Measurements from ENCODE around the gene TANGO6.

Gene TANGO6

GRCh38 chr16:69087161-69087581 is 243.8 kb downstream of the TANGO6 start:
- Histone ChIP-seq H3K4me1 (ENCODE audit: control insufficient read depth, insufficient read depth, low read length) (no peaks in the 10 kb centered on the region), H3K36me3 (ENCODE audit: control insufficient read depth, insufficient read depth, low read length) (no peaks in the 10 kb centered on the region), H3K27me3 (ENCODE audit: control insufficient read depth, insufficient read depth, low read length) (no peaks in the 10 kb centered on the region), H3K4me3 (ENCODE audit: low read length) (no peak overlapping the region), H3K27ac (ENCODE audit: low read depth, low read length) (no peak overlapping the region), H3K9ac (ENCODE audit: low read length) (no peak overlapping the region)

- Histone ChIP-seq H3K27ac (ENCODE audit: low read depth, low read length) (no peak overlapping the region), H3K9ac (ENCODE audit: low read length) (no peak overlapping the region), H3K36me3 (ENCODE audit: control insufficient read depth, insufficient read depth, low read length) (no peaks in the 10 kb centered on the region), H3K27me3 (ENCODE audit: control insufficient read depth, insufficient read depth, low read length) (no peaks in the 10 kb centered on the region), H3K4me1 (ENCODE audit: control insufficient read depth, insufficient read depth, low read length) (no peaks in the 10 kb centered on the region), H3K4me3 (ENCODE audit: low read length) (no peak overlapping the region)
These were observed 245.4 kb downstream of the TANGO6 start for GRCh38 chr16:69088684-69089083.

DNA sequence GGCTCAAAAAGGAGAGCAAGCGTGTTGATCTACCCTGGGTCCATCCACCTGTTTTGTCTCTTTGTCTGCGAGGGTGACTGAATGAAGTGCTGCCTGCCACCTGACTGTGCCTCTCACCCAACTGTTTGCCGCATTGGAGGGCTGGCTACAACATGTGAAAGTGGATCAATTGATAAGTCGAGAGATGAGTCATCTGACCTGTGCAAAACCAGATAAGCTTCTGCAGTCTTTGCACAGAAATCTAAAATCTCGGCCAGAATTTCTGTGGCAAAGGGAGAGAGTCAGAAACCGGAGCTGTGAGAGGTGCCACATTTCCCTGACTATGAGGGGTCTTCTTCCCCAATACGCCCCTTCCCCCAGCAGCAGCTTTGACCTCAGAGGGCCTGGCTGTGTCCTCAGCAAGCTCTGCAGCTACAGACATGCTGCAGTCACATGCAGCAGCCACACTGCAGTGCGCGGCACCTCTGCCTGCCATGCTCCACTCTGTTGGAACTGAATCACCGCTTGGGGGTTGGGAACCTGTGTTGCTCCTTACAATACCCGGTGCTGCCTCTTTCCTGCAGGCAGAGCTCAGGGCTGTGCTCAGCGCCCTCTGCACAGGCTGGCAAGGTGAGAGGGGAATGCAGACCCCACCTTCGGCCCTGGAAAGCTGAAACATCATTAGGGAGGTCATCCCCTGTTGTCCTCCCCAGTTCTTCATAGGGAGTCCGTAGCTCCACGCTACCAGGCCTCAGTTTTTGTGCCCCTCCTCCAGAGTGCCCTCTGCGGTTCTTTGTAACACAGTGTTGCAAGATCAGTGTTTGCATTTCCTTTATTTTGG is 246.0 kb downstream of the TANGO6 start:
- no peaks in the 10 kb centered on the region for H3K4me1 ChIP-seq (ENCODE audit: control insufficient read depth, insufficient read depth, low read length)
- H3K4me3 ChIP-seq (ENCODE audit: low read length), result no peak overlapping the region
- H3K27ac ChIP-seq (ENCODE audit: low read depth, low read length), result no peak overlapping the region
- H3K9ac ChIP-seq (ENCODE audit: low read length), result no peak overlapping the region
- no peaks in the 10 kb centered on the region for H3K36me3 ChIP-seq (ENCODE audit: control insufficient read depth, insufficient read depth, low read length)
- H3K27me3 ChIP-seq (ENCODE audit: control insufficient read depth, insufficient read depth, low read length), result no peaks in the 10 kb centered on the region

GRCh38 chr16:69093974-69094373 is 250.6 kb downstream of the TANGO6 start:
- H3K4me1 ChIP-seq (ENCODE audit: control insufficient read depth, insufficient read depth, low read length), result no peaks in the 10 kb centered on the region
- H3K27me3 ChIP-seq (ENCODE audit: control insufficient read depth, insufficient read depth, low read length), result no peaks in the 10 kb centered on the region
- H3K4me3 ChIP-seq (ENCODE audit: low read length), result no peak overlapping the region
- H3K9ac ChIP-seq (ENCODE audit: low read length), result no peak overlapping the region
- H3K27ac ChIP-seq (ENCODE audit: low read depth, low read length), result no peak overlapping the region
- H3K36me3 ChIP-seq (ENCODE audit: control insufficient read depth, insufficient read depth, low read length), result no peaks in the 10 kb centered on the region

DNA sequence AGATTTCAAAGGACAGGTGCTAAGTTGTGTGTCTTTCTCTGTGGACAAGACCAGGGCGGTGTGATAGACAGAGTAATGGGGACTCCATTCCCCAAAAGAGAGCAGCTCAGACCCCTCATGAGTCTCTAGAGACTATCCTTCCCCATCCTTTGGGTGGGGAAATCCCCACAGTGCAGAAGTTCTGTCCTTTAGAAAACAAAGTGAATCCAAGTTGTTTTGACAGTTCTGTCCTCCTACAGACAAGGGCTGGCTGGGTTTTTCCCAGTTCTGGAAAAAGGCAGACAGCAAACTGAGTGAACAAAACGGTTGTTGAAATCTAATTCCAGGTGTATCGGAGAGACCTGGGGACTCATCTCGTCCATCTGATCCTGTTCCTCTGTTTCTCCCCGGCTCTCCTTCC is 251.2 kb downstream of the TANGO6 start:
- Histone ChIP-seq H3K9ac (ENCODE audit: low read length) (no peak overlapping the region), H3K36me3 (ENCODE audit: control insufficient read depth, insufficient read depth, low read length) (no peaks in the 10 kb centered on the region), H3K27ac (ENCODE audit: low read depth, low read length) (no peak overlapping the region), H3K4me1 (ENCODE audit: control insufficient read depth, insufficient read depth, low read length) (no peaks in the 10 kb centered on the region), H3K4me3 (ENCODE audit: low read length) (no peak overlapping the region), H3K27me3 (ENCODE audit: control insufficient read depth, insufficient read depth, low read length) (no peaks in the 10 kb centered on the region)

DNA sequence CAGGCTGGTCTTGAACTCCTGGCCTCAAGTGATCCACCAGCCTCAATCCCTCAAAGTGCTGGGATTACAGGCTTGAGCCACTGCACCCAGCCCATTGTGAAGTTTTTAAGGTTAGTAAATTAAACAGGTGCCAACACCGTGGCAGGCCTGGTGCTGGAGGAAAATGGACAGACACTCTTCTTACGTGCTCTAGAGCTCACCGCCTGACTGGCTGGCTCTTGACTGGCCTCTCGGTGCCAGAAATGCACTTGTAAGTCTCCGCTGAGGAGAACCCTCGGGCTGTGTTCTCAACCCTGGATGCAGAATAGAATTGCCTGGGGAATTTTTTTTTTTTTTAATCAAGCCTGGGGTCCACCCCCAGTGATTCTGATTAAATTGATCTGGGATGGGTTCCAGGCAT is 251.9 kb downstream of the TANGO6 start:
- no peaks in the 10 kb centered on the region for H3K27me3 ChIP-seq (ENCODE audit: control insufficient read depth, insufficient read depth, low read length)
- H3K27ac ChIP-seq (ENCODE audit: low read depth, low read length), result no peak overlapping the region
- no peaks in the 10 kb centered on the region for H3K36me3 ChIP-seq (ENCODE audit: control insufficient read depth, insufficient read depth, low read length)
- H3K4me3 ChIP-seq (ENCODE audit: low read length), result no peak overlapping the region
- H3K4me1 ChIP-seq (ENCODE audit: control insufficient read depth, insufficient read depth, low read length), result no peaks in the 10 kb centered on the region
- no peak overlapping the region for H3K9ac ChIP-seq (ENCODE audit: low read length)

- no peak overlapping the region for H3K27ac ChIP-seq (ENCODE audit: low read depth, low read length)
- no peak overlapping the region for H3K9ac ChIP-seq (ENCODE audit: low read length)
- no peaks in the 10 kb centered on the region for H3K36me3 ChIP-seq (ENCODE audit: control insufficient read depth, insufficient read depth, low read length)
- H3K4me3 ChIP-seq (ENCODE audit: low read length), result no peak overlapping the region
- H3K27me3 ChIP-seq (ENCODE audit: control insufficient read depth, insufficient read depth, low read length), result no peaks in the 10 kb centered on the region
- H3K4me1 ChIP-seq (ENCODE audit: control insufficient read depth, insufficient read depth, low read length), result no peaks in the 10 kb centered on the region
These were observed 256.9 kb downstream of the TANGO6 start for GRCh38 chr16:69100071-69100691.

GRCh38 chr16:69105501-69106361 is 262.4 kb downstream of the TANGO6 start, which contains the start of gene HAS3:
TSS of gene HAS3 (plus strand) at chr16:69105653. CDS start at chr16:69109396, 3,743 bp downstream.
- Histone ChIP-seq H3K36me3 (ENCODE audit: control insufficient read depth, insufficient read depth, low read length) (peaks cover 7% of the 10 kb centered on the region), H3K27me3 (ENCODE audit: control insufficient read depth, insufficient read depth, low read length) (peaks cover 3% of the 10 kb centered on the region), H3K4me3 (ENCODE audit: low read length) (peak within 1 kb of the TSS; percentile 68), H3K9ac (ENCODE audit: low read length) (no peak within 1 kb of the TSS), H3K27ac (ENCODE audit: low read depth, low read length) (no peak within 1 kb of the TSS), H3K4me1 (ENCODE audit: control insufficient read depth, insufficient read depth, low read length) (peaks cover 14% of the 10 kb centered on the region)

DNA sequence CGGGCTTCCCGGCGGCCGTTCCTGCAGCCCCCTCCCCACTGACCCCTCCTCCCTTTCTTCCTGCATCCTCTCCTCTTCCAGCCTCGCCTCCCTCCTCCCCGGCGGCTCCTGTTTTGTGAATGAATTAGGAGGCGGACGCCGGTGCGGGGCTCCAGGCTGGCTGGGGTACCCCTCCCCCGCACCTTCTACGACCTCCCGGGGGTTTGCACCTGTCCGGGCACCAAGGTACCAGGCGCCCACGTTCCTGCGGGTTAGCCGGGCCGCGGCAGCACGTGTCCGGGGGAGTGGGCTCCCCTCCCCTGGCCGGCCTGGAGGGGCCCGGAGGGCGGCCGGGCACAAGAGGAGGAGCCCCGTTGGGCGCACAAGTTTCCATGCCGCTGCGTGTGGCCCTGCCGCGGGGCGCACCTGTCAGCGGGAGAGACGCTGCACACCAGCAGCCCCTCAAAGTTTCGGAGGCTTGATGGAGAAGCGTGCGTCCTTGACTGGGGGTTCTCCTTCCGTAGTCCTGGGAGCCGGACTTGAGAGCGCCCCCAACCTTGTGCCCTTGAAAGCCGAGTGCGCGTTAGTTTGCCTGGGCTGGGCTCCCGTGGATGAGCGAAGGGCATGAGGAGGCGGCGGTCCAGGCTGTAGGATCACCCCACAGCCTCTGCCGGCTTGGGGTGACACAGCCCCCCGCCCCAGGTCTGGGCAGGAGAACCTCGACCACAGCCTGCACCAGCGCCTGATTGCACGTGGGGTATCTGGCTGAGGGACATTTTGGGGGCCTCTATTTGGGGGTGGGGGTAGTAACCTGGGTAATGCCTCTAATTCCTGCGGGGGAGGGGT is 263.4 kb downstream of the TANGO6 start:
- Histone ChIP-seq H3K36me3 (ENCODE audit: control insufficient read depth, insufficient read depth, low read length) (peaks cover 8% of the 10 kb centered on the region), H3K27ac (ENCODE audit: low read depth, low read length) (no peak overlapping the region), H3K27me3 (ENCODE audit: control insufficient read depth, insufficient read depth, low read length) (peaks cover 3% of the 10 kb centered on the region), H3K9ac (ENCODE audit: low read length) (no peak overlapping the region), H3K4me1 (ENCODE audit: control insufficient read depth, insufficient read depth, low read length) (peaks cover 14% of the 10 kb centered on the region), H3K4me3 (ENCODE audit: low read length) (peak overlapping the region; percentile 63)

GRCh38 chr16:69107316-69107962 is 264.1 kb downstream of the TANGO6 start:
- Histone ChIP-seq H3K9ac (ENCODE audit: low read length) (no peak overlapping the region), H3K36me3 (ENCODE audit: control insufficient read depth, insufficient read depth, low read length) (peaks cover 8% of the 10 kb centered on the region), H3K27ac (ENCODE audit: low read depth, low read length) (no peak overlapping the region), H3K27me3 (ENCODE audit: control insufficient read depth, insufficient read depth, low read length) (peaks cover 3% of the 10 kb centered on the region), H3K4me1 (ENCODE audit: control insufficient read depth, insufficient read depth, low read length) (peaks cover 14% of the 10 kb centered on the region), H3K4me3 (ENCODE audit: low read length) (peak overlapping the region; percentile 63)

DNA sequence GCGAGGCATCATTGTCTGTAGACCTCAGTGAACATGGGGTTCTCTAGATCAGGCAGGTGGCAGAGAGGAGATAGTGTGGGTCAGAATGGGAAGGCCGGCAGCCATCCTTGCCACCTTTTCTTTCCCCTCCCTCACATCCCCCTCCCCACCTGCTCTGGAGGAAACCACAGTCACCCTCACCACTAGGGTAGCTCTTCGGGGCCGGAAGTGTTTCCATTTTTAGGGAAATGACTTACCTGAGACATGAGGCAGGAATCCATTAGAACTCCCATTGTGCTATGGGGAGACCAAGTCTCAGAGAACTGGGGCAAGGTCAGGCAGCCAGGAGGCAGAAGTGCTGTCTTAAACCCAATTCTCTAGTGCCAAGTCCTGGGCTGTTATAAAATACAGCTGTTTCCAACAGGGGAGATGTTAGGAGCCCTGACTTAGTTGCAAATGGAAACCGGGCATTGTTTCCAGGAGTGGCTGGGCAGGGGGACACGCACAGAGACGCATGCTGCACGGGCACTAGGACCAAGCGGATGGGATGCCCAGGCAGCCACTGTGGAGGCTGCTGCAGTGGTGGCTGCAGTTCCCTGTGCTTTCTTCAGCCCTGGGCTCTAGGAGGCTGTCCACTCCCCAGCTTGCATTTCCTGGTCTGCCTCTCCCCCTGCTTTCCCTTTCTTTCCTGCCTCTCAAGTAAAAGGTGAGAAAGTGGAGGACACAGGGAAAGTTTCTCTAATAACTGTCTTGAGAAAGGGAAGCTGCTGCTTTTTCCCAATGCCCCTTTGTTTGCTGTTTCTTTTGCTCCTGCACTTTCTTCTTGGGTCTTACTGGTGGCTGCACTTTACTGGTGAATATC is 265.0 kb downstream of the TANGO6 start:
- peaks cover 3% of the 10 kb centered on the region for H3K27me3 ChIP-seq (ENCODE audit: control insufficient read depth, insufficient read depth, low read length)
- H3K36me3 ChIP-seq (ENCODE audit: control insufficient read depth, insufficient read depth, low read length), result peaks cover 8% of the 10 kb centered on the region
- H3K4me1 ChIP-seq (ENCODE audit: control insufficient read depth, insufficient read depth, low read length), result peaks cover 14% of the 10 kb centered on the region
- H3K9ac ChIP-seq (ENCODE audit: low read length), result no peak overlapping the region
- H3K27ac ChIP-seq (ENCODE audit: low read depth, low read length), result no peak overlapping the region
- H3K4me3 ChIP-seq (ENCODE audit: low read length), result peak overlapping the region; percentile 63
